Esophagus muscularis mucosa (tissue), 4 donors: Measurements from ENCODE around the gene PMFBP1.

Experiments
- EP300 ChIP-seq: sonication (generic); formaldehyde crosslinking; IDR thresholded peaks from one replicate; pipeline ENCODE4 v1.6.1; 2017; ENCODE audit warnings: antibody characterized with exemption
- POLR2A ChIP-seq: fragments of 450-650 bp; IDR thresholded peaks from one replicate; pipeline ENCODE4 v1.6.1; 2017; ENCODE audit warnings: antibody characterized with exemption, moderate library complexity, mild to moderate bottlenecking, low read depth
- POLR2AphosphoS5 ChIP-seq, 2 donors: sonication (generic); formaldehyde crosslinking; IDR thresholded peaks; one replicate each; pipeline ENCODE4 v1.6.1; 2017; ENCODE audit warnings: antibody characterized with exemption in 2 of 2
- TF ChIP-seq, protein P1 (sequence below), 3 experiments: fragments of 200-600 bp in 2 of 3; fragments of 450-650 bp in 1 of 3; sonication (generic) in 2 of 3; IDR thresholded peaks; one replicate each; pipeline ENCODE4 v1.5.1; 2017 to 2019; ENCODE audit warnings: antibody characterized with exemption in 3 of 3, mild to moderate bottlenecking in 2 of 3, moderate library complexity in 1 of 3

DNA sequence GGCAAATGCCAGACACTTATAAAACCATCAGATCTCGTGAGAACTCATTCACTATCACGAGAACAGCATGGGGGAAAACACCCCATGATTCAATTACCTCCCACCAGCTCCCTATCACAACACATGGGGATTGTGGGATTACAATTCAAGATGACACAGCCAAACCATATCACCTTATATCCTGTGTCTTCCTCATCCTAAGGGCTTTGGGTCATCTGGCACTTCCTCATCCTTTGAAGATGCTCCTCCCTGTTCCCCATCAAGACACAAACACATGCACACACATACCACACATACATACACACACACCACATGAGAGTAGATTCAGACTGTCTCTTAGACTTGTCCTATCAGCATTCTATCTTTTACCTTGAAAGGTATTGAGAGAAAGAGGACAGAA is 2.8 kb upstream of the PMFBP1 start:
- TF ChIP-seq, protein P1, sequence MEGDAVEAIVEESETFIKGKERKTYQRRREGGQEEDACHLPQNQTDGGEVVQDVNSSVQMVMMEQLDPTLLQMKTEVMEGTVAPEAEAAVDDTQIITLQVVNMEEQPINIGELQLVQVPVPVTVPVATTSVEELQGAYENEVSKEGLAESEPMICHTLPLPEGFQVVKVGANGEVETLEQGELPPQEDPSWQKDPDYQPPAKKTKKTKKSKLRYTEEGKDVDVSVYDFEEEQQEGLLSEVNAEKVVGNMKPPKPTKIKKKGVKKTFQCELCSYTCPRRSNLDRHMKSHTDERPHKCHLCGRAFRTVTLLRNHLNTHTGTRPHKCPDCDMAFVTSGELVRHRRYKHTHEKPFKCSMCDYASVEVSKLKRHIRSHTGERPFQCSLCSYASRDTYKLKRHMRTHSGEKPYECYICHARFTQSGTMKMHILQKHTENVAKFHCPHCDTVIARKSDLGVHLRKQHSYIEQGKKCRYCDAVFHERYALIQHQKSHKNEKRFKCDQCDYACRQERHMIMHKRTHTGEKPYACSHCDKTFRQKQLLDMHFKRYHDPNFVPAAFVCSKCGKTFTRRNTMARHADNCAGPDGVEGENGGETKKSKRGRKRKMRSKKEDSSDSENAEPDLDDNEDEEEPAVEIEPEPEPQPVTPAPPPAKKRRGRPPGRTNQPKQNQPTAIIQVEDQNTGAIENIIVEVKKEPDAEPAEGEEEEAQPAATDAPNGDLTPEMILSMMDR (IDR thresholded peaks at IDR 0.05): no peak
- TF ChIP-seq POLR2A (no peak), POLR2AphosphoS5 (IDR thresholded peaks at IDR 0.05) (no peak), EP300 (no peak)
